Measurements from ENCODE around the gene DDX27. TPM values are rescaled to one million over a fixed set of nuclear protein-coding genes. Genes with fewer than 3 reads are reported as not detected.

Gene DDX27
- total RNA-seq, 2 experiments from 2014 or later, result 48.5 to 54.0 TPM

DNA sequence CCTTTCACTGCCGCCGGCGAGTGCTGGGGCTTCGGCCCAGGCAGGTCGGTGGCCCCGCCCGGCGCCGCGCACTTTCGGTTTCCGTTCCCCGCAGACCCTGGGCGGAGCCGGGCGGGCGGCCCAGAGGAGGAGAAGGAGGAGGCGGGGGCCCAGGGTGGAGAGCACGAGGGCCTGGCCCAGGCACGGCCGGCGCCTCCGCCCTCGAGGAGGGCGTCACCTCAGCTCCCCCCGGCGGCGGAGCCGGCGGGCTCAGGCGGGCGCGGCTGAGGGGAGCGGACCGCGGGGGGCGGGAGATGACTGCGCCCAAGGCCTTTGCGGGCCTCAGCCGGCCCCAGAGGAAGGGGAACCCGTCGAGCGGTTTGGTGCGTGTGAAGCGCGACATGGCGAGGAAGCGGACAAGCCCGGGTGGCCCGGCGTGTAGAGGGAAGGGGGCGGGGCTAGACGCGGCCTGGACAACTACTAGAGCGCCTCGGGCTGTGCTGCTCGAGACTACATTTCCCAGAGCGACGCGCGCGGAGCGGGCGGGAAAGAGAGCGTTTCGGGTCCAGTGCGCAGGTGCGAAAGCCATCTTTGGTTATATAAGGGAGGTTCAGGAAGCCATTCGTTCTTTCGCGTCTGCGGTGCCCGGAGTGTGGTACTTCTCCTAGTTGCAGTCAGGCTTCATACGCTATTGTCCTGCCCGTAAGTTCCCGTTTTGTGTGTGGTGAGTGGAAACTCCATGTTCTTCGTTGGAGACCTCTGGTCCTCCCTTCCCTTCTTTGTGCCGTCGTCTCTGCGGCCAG is 59.0 kb downstream of the DDX27 start, which contains the start of gene ZNFX1:
Gene ZNFX1 (minus strand): TSS at position 22 of the 782 bp plus-strand sequence. CDS start 2,218 bp downstream, outside the sequence.
- ATAC-seq (peak; percentile 80), DNase-seq (peak; percentile 100)
- intact Hi-C loops (cut with DNase I, micrococcal nuclease), result loop anchor here (1.0 to 10.0 kb wide), 14 partner anchors 59 to 1791 kb away; partner anchors contain the start of genes ARFGEF2 (in 1 of the 2), CSE1L (in 1 of the 2), DDX27 (in 1 of the 2) and PTPN1 (in 1 of the 2)
- ChIA-PET POLR2A (interaction anchor here (0.5 to 2.2 kb wide), 3 partner anchors 9 to 112 kb away, joined by 4 to 13 read pairs (median 4); no protein-coding TSS in a partner anchor), CTCF (no interaction called here)
- H3K4me3 Mint-ChIP-seq, result peak within 1 kb of the TSS; percentile 92
- peaks cover 52% of the 10 kb centered on the region for H3K4me1 Mint-ChIP-seq
- peaks cover 73% of the 10 kb centered on the region for H3K36me3 Mint-ChIP-seq (ENCODE audit: low read depth)
- peak within 1 kb of the TSS; percentile 98 for H3K27ac Mint-ChIP-seq
- H3K27me3 Mint-ChIP-seq, result no peaks in the 10 kb centered on the region
- peaks cover 12% of the 10 kb centered on the region for H3K9me3 Mint-ChIP-seq (ENCODE audit: low read depth)

DNA sequence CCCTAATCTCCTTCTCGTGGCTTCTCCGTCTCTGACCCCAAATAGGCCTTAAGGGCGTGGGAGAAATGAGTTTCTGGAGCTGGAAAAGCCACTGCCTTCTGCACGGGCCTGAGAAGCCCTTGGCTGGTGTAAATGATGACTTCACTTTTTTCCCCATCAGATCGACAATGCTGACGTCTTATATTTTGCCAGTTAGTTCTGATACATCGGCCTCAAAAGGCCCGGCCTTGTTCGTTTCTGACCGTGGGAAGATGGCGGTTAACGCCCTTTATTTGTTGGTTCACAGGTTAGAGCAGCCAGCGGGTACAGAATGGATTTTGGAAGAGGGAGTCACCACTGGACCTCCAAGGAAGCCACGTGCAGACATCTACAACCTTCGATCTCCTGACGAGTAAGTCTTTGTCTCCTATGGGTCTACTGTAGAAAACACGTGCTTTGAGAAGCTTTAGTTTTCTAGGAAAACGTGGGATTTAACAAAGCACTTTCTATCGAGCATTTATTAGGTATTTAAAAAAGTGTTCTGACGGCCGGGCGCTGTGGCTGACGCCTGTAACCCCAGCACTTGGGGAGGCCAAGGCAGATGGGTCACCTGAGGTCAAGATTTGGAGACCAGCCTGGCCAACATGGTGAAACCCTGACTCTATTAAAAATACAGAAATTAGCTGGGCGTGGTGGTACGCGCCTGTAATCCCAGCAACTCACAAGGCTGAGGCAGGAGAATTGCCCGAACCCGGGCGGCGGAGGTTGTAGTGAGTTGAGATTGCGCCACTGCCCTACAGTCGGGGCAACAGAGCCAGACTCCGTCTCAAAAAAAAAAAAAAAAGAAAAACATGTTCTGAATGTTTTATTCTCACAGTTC is 59.8 kb downstream of the DDX27 start:
- POLR2A ChIA-PET, result interaction anchor here (0.5 to 1.6 kb wide), 2 partner anchors 9 to 11 kb away, joined by 4 read pairs; no protein-coding TSS in a partner anchor
- Mint-ChIP-seq H3K36me3 (ENCODE audit: low read depth) (peaks cover 74% of the 10 kb centered on the region), H3K4me1 (peaks cover 54% of the 10 kb centered on the region), H3K9me3 (ENCODE audit: low read depth) (peaks cover 12% of the 10 kb centered on the region), H3K4me3 (peak overlapping the region; percentile 92), H3K27me3 (no peaks in the 10 kb centered on the region), H3K27ac (peak overlapping the region; percentile 98)
- no peak for ATAC-seq
- CTCF ChIA-PET, result no interaction called here
- peak; percentile 47 for DNase-seq
- intact Hi-C loops (cut with DNase I, micrococcal nuclease), result loop anchor here (1.0 to 10.0 kb wide), 14 partner anchors 60 to 1792 kb away; partner anchors contain the start of genes ARFGEF2 (in 1 of the 2), CSE1L (in 1 of the 2), DDX27 (in 1 of the 2) and PTPN1 (in 1 of the 2)

DNA sequence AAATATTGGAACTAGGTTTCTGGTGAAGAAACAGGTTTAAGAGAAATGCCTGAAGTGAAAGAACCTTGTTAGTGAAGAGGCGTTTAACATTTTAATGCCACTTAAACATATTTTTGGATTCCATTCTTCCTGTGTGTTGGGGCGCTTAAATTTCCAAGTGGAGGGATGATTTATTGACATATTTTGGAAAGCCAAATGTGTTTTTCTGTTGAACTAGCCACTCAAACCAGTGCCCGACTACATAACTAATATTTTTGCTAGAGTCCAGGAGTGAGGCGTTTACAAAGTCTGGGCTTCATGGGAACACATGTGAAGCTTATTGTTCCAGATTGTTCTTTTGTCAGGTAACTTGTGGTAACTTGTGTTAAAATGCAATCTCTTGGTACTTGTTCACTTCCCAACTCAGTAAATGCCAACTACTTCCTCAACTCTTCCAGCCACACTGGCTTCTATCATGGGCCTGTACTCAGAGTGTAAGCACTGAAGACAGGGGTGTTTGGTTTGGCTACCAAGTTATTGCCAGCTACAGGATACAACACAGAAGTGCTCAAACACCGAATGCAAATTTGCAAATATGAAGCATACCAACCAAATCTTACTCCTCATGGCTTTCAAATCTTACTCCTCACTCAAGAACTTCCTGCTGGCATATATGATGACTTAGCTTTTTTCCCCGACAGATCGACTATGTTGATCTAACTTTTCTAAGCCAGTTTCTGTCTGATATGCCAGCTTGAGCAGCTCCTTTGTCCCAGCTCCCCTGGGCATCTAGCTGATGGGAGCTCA is 60.7 kb downstream of the DDX27 start:
- POLR2A ChIA-PET, result interaction anchor here (0.6 to 1.1 kb wide), 5 partner anchors 10 to 836 kb away, joined by 3 to 5 read pairs (median 4); no protein-coding TSS in a partner anchor
- no peak for ATAC-seq
- peak overlapping the region; percentile 98 for H3K27ac Mint-ChIP-seq
- peaks cover 80% of the 10 kb centered on the region for H3K36me3 Mint-ChIP-seq (ENCODE audit: low read depth)
- H3K27me3 Mint-ChIP-seq, result no peaks in the 10 kb centered on the region
- H3K4me1 Mint-ChIP-seq, result peaks cover 62% of the 10 kb centered on the region
- intact Hi-C loops (cut with DNase I, micrococcal nuclease), result loop anchor here (2.0 to 10.0 kb wide), 9 partner anchors 118 to 1793 kb away; partner anchors contain the start of genes ARFGEF2 (in 1 of the 2), PTPN1 (in 1 of the 2) and UBE2V1 (in 1 of the 2)
- CTCF ChIA-PET, result interaction anchor here (0.6 to 0.9 kb wide), 3 partner anchors 11 to 556 kb away, joined by 3 read pairs; no protein-coding TSS in a partner anchor
- peak overlapping the region; percentile 92 for H3K4me3 Mint-ChIP-seq
- DNase-seq, result no peak
- peaks cover 17% of the 10 kb centered on the region for H3K9me3 Mint-ChIP-seq (ENCODE audit: low read depth)

DNA sequence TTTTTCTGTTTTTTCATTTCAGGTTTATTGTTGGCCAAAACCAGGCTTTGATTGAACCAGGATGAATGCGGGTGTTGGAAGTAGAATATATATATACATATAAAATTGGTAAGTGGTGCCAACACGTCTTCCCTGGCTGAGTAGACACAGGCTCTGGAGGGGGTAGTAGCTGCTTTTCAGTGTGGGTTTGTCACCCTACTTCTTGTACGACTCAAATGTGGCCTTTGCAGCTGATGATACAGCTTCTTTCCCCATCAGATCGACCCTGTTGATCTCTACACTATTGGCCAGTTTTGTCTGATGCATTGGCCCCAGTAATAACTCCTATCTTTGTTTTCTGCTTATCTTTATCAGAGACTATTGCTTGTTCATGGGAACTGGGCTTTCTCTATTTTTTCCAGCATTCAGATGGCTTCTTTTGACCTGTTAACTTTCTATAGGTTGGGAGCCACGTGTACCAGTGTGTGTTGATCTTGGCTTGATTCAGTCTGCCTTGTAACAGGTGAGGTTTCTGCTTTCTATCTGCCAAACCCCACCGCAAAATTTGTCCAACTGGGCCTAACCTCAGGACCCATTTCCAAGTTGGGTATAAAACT is 61.3 kb downstream of the DDX27 start:
- intact Hi-C loops (cut with DNase I, micrococcal nuclease), result no loop called here
- Mint-ChIP-seq H3K4me1 (peaks cover 61% of the 10 kb centered on the region), H3K27ac (peak overlapping the region; percentile 98), H3K9me3 (ENCODE audit: low read depth) (peaks cover 20% of the 10 kb centered on the region), H3K36me3 (ENCODE audit: low read depth) (peaks cover 80% of the 10 kb centered on the region), H3K4me3 (peak overlapping the region; percentile 92), H3K27me3 (no peaks in the 10 kb centered on the region)
- ChIA-PET POLR2A (interaction anchor here (0.6 to 1.1 kb wide), 7 partner anchors 9 to 836 kb away, joined by 3 to 8 read pairs (median 4); no protein-coding TSS in a partner anchor), CTCF (interaction anchor here (0.6 to 0.9 kb wide), 3 partner anchors 11 to 556 kb away, joined by 3 read pairs; no protein-coding TSS in a partner anchor)
- ATAC-seq (no peak), DNase-seq (no peak)

DNA sequence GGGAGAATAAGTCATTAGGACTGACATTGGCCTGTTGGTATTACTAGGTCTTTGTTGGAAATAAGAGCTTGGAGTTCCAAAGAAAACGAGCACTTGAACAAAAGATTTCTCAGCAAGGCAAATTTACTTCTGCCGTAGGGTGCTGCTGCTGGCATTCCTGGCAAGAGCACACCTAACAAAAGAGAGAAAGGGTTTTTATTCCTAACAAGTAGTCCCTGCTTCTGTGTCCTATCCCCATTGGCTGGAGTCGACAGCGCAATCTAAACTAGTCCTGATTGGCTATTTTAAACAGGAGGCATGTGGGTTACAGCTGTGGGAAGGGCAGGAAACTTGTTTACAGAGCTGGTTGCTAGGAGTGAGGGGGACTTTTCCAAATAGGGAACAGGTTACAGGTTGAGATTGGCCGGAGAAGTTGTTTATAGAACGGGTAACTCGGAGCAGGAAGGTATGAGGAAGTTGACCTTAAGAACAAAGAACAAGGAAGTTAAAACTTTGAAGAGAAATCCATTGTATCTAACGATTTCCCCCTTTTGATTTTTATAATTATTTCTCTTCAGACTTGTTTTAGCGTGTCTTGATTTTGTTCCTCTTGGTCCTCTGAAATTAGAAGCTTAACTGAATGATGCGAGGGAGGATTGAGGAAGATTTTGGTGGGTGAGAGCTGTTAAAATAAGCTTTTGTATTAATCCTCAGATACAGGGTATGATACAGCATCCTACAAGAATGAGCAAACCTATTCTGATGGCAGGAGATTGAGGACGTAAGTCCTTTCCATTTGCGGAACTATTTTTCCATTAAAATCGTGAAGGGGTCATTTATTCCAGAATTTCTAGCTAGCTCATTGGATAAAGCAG is 62.1 kb downstream of the DDX27 start:
- Mint-ChIP-seq H3K27ac (peak overlapping the region; percentile 98), H3K9me3 (ENCODE audit: low read depth) (peaks cover 27% of the 10 kb centered on the region), H3K27me3 (no peaks in the 10 kb centered on the region), H3K36me3 (ENCODE audit: low read depth) (peaks cover 85% of the 10 kb centered on the region), H3K4me1 (peaks cover 64% of the 10 kb centered on the region), H3K4me3 (peak overlapping the region; percentile 92)
- ATAC-seq (no peak), DNase-seq (no peak)
- POLR2A ChIA-PET, result interaction anchor here (0.6 to 1.0 kb wide), 3 partner anchors 9 to 64 kb away, joined by 3 to 8 read pairs (median 3); no protein-coding TSS in a partner anchor
- intact Hi-C loops (cut with DNase I, micrococcal nuclease), result no loop called here
- CTCF ChIA-PET, result interaction anchor here (0.5 to 1.2 kb wide), 2 partner anchors 9 to 64 kb away, joined by 3 read pairs; no protein-coding TSS in a partner anchor

DNA sequence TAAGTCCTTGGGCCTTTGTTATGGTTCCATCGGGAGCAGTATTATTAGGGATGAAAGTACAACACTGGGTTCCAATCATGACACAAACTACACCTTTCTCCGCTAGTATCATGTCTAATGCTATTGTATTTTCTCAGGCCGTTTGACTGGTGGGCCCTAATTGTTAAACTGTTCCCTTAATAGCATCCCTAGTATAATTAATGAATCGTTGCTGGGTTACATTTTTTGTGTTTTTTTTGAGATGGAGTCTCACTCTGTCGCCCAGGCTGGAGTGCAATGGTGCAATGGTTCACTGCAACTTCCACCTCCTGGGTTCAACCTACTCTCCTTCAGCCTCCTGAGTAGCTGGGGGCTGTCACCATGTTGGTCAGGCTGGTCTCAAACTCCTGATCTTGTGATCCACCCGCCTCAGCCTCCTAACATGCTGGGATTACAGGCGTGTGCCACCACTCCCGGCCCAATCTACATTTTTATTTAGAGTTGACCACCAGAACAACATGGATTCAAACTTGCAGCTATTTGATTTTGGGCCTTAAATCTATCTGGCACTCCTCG is 62.8 kb downstream of the DDX27 start:
- DNase-seq (no peak), ATAC-seq (no peak)
- intact Hi-C loops (cut with DNase I, micrococcal nuclease), result no loop called here
- Mint-ChIP-seq H3K27ac (peak overlapping the region; percentile 98), H3K9me3 (ENCODE audit: low read depth) (peaks cover 30% of the 10 kb centered on the region), H3K36me3 (ENCODE audit: low read depth) (peaks cover 89% of the 10 kb centered on the region), H3K4me3 (peak overlapping the region; percentile 92), H3K4me1 (peaks cover 69% of the 10 kb centered on the region), H3K27me3 (no peaks in the 10 kb centered on the region)
- ChIA-PET CTCF (interaction anchor here (1.0 to 1.2 kb wide), 2 partner anchors 11 to 65 kb away, joined by 3 read pairs; no protein-coding TSS in a partner anchor), POLR2A (interaction anchor here (1.0 kb wide), 1 partner anchor 29 kb away, joined by 3 read pairs; no protein-coding TSS in a partner anchor)

DNA sequence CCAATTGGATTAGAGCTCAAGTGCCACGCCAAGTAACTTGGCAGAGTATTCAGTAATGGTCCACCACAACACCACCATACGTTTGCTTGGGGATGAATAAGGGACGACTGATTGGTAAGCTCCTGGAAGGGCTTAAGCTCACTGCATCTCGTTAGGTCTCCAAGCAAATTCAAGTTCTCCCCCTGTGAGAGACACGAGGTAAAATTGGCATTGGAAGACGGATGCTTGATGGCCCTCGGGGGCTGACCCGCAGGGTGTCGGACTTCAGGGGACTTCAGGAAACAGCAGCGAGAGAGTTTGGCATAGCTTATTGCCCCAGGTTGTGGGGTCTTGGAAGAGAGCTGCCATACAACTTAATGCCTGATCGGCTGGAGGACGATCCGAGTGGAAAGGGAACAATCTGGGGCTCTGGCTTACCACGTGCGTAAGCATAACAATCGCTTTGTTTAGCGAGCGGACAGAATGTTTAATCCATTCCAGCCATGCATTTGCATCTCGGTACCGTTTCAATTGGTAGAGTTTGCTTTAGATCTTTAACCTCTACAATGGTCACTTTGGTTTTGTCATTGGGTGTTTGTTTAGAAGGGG is 63.5 kb downstream of the DDX27 start:
- CTCF ChIA-PET, result interaction anchor here (1.0 to 1.2 kb wide), 2 partner anchors 10 to 65 kb away, joined by 3 read pairs; no protein-coding TSS in a partner anchor
- ATAC-seq (no peak), DNase-seq (no peak)
- H3K36me3 Mint-ChIP-seq (ENCODE audit: low read depth), result peaks cover 94% of the 10 kb centered on the region
- POLR2A ChIA-PET, result interaction anchor here (1.0 to 1.2 kb wide), 2 partner anchors 9 to 28 kb away, joined by 3 read pairs; no protein-coding TSS in a partner anchor
- intact Hi-C loops (cut with DNase I, micrococcal nuclease), result no loop called here
- H3K27me3 Mint-ChIP-seq, result no peaks in the 10 kb centered on the region
- peak overlapping the region; percentile 98 for H3K27ac Mint-ChIP-seq
- peak overlapping the region; percentile 92 for H3K4me3 Mint-ChIP-seq
- peaks cover 76% of the 10 kb centered on the region for H3K4me1 Mint-ChIP-seq
- peaks cover 30% of the 10 kb centered on the region for H3K9me3 Mint-ChIP-seq (ENCODE audit: low read depth)

DNA sequence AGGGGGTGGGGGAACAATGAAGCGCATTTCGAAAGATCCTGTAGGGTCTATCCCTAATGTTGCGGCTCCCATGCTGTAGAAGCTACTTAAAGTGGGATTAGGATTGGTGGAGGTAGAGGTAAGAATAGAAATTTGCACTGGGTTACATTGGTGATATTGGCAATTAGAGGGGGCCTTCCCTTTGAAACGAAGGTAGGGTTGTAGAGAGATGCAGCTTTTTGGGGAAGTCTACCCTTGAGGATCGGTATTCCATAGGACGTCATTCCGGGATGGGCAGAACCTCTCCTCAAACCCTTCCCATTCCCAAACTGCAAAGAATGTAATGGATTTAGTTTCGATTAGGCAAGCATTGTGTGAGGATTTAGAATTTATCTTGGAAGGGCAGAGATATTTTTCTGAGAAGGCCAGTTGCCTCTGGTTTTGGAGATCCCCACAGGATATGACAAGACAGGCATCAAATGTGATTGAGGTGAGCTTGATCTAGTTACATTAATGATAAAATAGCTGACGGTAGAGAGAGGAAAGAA is 64.0 kb downstream of the DDX27 start:
- H3K9me3 Mint-ChIP-seq (ENCODE audit: low read depth), result peaks cover 30% of the 10 kb centered on the region
- no peak for ATAC-seq
- CTCF ChIA-PET, result interaction anchor here (0.9 to 1.0 kb wide), 2 partner anchors 9 to 21 kb away, joined by 3 read pairs; no protein-coding TSS in a partner anchor
- no peak for DNase-seq
- peak overlapping the region; percentile 92 for H3K4me3 Mint-ChIP-seq
- peak overlapping the region; percentile 98 for H3K27ac Mint-ChIP-seq
- H3K36me3 Mint-ChIP-seq (ENCODE audit: low read depth), result peaks cover 100% of the 10 kb centered on the region
- H3K4me1 Mint-ChIP-seq, result peaks cover 80% of the 10 kb centered on the region
- POLR2A ChIA-PET, result interaction anchor here (0.7 to 1.2 kb wide), 3 partner anchors 9 to 27 kb away, joined by 3 to 4 read pairs (median 3); no protein-coding TSS in a partner anchor
- H3K27me3 Mint-ChIP-seq, result no peaks in the 10 kb centered on the region
- intact Hi-C loops (cut with DNase I, micrococcal nuclease), result no loop called here

Data from activated CD4-positive, alpha-beta T cell treated with anti-CD3 and anti-CD28 coated beads for 36 hours (primary cell).